T-helper 1 cell treated with Interleukin-12 subunit alpha and Interleukin-12 subunit beta and Interleukin-4 antibody, amounts not matched to agents 30 ng/mL and 1 ng/mL, for 36 hours (primary cell): ENCODE results near the gene ZCCHC2. TPM values are rescaled to one million over a fixed set of nuclear protein-coding genes. Genes with fewer than 3 reads are reported as not detected.

Experiments
- intact Hi-C: fragments of 100-400 bp; cut with micrococcal nuclease; formaldehyde crosslinking; loops from one replicate; pipeline ENCODE4 v1.15.1; 2024
- total RNA-seq: library from RNA; stranded (reverse); gene quantifications from 2 replicates; pipeline ENCODE4 v1.2.3, GENCODE V29; 2022

ZCCHC2 gene
- total RNA-seq, 1 donor from 2014 or later = 60.7 TPM

DNA sequence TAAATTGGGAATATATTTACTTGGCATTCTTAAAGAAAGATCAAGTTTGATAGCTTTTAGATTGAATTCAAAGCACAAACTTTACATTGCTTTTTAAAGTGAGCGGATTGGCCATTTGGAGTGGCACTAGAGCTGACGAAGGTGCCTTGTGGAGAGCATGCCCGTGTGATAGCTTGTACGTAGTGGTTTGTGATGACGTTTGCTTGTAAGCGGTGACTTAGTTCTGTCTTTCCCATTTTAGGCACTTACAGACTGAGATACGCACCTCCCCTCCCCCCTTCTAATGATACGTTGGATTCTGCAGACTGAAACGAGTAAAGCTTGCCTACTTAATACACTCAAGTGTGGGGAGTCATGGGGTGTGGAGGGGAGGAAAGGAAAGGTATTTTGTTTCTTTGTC lies 53.4 kb downstream of the ZCCHC2 start:
- intact Hi-C loops = no loop called here

DNA sequence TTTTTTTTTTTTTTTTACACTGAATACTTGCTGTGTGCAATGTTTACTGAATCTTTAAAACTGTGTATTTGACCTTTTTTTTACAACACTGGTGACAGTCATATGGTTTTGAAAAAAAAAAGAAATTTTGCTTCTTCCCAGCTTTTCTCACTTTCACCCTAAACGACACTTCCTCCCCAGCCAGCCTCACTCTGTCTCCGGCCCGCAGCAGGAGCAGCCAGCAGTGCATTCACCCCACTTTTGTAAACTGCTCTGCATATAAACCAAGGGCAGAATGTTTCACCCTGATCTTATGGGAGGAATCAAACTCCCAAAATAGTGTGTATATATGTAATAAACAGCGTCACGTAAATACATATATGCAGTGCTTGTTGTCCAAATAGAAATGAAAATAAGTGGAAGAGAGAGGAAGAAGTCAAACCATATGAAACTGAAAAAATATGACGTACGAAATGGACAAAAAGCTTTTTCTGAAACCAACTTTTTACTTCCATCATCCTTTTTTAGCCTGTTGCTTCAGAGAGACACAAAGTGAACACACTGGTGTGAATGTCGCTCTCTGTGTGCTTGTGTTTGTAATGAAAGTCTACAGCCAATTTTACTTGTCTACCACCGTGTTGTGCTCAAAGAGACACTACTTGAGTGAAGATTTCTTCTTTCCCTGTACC lies 54.2 kb downstream of the ZCCHC2 start:
- intact Hi-C loops = no loop called here

DNA sequence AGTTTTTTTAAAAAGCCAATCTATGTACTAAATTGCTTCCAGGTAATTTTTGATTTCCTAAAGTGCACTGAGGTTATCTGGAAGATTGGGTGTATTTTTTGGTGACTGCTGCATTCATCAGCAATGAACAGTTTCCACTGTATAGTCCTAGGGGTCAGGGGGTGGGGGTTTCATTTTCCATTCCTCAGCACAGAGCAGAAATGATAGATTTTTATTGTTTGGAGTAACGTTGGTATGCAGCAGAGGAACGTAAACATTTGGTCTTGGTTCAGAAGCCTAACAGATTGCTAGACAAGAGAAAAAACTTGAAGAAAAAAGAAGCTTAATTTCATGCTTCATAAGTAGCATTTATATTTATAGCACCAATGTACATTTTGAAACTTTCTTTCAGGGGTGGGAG lies 54.9 kb downstream of the ZCCHC2 start:
- intact Hi-C loops = no loop called here

DNA sequence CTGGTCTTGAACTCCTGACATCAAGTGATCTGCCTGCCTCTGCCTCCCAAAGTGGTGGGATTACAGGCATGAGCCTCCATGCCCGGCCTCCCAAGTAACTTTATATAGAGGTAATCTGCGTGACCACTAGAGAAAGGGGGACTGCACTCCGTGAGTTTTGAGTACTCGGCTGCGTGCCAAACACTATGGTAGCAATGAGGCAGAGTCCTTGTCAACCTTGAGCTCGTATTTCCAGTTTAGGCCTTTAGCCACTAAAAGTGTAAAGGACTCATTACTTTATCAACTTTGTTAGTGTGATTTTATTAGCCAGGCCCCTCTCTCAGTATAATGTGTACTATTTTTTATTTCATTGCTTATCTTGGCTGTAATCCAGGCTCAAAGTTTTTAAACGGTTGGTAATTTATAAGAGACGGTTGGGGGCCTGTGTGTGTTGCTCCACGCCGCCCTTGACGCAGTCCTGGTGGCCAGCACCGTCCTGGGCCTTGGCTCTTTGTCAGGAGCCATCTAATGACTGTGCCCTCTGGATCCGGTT lies 56.2 kb downstream of the ZCCHC2 start:
- intact Hi-C loops = no loop called here

DNA sequence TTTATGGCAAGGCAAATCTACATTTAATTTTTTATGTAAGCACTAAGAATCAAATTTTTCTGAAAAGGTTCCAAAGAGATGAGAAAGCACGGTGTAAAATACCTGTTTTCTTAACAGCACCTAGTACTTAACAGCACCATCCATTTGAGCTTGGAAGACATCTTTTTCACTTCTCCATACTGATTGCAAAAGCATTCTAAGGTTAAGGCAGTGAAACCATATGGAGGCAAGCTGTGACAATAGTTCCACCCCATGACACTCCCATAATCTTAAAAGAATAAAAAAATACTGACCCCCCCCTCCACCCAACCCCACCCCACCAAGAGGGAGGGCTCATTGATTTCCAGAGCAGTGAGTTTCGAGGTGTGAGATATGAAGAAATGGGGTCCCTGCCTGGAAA lies 60.6 kb downstream of the ZCCHC2 start:
- intact Hi-C loops = loop anchor here (10.0 kb wide), 1 partner anchor 781 kb away; the partner anchor contains the start of gene KDSR

DNA sequence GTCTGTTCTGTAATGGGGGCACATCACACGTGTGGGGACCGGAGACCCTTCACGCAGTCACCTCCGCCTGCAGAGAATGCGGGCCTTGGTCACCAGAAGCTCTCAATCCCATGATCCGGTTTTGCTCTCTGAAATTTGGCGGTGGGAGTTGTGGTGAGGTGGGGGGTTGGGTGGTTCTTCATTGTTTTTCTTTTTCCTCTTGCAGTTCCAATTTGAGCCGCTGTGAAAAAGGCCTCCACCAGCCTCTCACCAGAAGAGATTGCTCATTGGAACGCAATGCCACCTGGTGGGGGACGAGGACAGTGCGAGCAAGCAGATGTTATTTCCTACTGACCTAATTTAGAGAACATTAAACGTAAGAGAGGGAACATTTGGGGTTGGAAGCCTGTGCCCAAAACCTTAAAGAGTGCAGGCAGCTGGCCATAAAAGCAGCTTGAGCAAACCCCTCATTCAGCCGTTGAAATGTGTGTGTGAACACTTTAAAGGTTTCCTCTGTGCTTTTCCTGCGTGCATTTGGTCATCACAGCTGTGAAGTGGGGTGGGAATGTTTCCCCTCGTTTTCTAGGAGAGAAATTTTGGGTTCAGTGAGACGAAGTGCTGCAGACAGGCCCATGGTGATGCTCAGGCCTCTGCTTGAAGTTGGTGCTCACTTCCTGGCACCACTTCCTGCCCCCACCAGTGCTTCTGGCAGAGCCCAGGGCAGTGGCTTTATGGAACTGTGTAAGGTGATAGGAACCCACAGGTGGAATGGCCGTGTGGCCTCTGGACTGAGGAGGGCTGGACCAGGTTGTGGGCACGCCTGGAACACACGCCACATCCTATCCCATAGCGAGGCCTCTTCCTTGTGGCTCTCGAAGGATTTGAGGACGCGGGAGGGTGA lies 61.7 kb downstream of the ZCCHC2 start:
- intact Hi-C loops = loop anchor here (1.0 to 10.0 kb wide), 11 partner anchors 58 to 838 kb away; partner anchors contain the start of genes KDSR, PHLPP1, PIGN and RELCH

DNA sequence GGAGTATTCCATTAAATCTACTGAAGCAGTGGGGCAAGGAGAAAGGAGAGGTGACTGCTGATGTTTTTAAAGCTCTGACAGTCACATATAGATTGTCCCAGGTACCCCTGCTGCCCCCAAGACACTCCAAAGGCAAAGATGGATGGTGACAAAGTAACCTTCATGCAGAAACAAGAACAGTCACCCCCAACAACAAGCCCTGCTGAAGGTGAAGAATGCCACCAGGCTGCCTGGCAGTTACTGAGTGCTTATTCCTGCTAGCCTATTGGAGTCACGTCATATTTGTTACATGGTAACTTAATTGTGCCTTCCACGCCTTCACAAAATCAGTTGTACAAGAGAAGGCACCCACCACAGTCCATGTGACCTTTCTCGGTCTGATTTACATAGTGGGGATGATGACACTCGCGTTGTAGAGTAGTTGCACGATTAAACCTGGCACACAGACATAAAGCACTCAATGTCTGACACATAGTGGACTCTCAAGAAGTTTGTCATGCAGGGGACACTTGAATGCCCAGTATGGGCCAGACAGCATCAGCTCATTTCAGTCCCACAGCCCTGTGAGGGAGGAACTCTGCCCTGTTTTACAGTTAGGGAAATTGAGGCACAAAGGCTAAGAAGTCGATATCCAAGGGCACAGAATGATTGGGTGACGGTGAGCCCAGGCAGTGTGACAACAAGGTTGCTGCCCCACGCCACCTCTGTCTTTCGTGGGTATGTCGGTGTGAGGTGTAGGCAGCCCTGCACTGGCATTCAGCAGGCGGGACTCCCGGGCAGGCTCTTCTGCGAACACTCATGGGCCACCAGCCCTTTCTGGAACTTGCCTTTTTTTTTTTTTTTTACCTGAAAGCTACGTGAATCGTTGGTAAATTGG lies 62.7 kb downstream of the ZCCHC2 start:
- intact Hi-C loops = loop anchor here (1.0 to 10.0 kb wide), 5 partner anchors 283 to 779 kb away; partner anchors contain the start of gene KDSR

DNA sequence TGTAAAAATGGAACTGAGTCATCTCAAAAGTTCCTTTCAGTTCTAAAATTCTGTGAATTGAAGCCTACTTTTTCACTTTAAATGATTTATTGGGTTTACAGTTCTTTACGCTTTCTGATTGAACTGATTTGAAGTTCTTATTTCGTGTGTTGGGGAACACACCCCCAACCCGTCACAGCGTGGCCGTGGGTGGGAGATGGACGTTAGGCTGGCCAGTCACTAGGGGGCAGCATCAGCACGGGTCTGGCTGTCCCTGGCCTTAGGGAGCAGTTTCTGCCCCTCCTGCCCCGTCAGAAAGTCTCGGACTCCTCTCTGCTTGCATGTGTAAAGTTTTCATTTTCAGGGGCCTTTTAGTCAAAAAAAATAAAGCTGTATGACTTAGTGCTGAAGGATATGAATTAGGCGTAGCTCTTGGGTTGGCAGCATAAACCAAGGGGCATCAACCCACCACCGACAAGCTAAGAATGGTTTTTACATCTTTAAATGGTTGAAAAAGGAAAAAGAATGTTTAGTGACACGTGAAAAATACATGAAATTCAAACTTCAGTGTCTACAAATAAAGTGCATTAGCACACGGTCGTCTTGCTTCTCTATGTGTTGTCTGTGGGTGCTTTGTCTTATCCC lies 63.4 kb downstream of the ZCCHC2 start:
- intact Hi-C loops = loop anchor here (1.0 to 10.0 kb wide), 4 partner anchors 283 to 779 kb away; partner anchors contain the start of gene KDSR

DNA sequence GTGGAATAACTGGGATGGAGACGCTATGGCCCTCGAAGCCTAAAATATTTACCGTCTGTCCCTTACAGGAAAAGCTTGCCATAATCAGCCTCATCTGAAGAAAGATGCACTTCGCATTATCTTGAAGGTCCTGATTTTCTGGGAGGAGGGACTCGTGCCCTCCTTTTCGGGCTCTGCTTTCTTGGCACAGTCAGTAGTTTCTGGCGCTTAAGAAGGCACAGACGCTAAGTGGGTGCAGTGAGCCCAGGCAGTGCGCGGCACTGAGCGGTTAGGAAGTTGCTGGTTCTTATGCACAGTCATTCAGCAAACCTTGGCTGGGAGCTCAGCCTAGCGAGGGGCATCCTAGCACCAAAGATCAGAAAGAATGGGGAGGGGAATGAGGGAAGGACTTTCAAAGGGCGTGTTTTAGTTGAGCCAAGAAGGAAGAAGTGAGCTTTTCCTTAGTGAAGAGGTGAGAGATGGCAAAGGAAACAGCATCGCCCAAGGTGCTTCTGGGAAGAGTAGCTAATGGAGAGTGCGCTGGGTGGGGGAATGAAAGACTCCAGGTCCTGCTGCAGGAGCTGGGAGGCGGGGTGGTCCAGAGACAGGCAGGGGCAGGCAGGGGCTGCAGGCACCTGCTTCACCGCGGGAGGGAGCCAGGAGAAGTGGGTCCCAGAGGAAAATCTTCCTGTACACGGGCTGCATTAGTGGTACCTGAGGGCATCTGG lies 64.1 kb downstream of the ZCCHC2 start:
- intact Hi-C loops = loop anchor here (1.0 to 10.0 kb wide), 4 partner anchors 282 to 778 kb away; partner anchors contain the start of gene KDSR

DNA sequence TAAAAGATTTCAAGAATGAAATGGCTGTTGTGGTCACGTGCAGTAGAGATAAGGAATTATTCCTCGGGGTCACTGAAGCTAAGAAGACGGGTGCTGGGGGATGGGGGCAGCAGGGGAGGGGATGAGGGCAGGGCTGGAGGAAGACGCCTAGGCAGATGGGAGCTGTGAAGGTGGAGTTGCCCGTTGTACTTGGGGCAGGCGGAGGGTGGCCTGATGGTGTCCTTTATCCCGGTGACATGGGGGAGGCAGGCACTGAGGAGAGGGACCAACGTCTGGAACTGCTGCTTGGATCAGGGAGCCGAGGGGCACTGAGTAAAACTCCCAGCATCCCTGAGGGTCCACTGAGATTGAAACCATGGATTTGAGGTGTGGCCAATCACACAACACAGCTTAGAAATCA lies 64.9 kb downstream of the ZCCHC2 start:
- intact Hi-C loops = loop anchor here (2.0 to 10.0 kb wide), 2 partner anchors 281 to 777 kb away; partner anchors contain the start of gene KDSR

DNA sequence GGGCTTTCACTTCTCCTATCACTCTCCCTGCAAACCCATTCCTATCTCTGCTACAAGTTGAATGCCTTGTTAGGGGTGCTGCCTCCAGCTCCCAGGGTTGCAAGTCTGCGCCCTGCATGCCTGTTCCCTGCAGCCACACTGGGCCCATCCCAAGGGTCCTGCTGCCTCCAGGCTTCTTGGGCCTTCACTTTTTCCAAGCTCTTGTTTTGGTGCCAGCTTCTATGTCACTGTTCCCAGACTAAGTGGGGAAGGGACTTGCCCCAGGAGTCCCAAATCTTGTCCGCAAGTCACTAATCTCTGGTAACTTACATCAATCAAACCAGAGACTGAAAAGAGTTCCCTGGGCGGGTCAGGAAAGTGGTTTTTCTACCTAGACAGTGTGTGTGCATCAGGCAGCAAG lies 65.4 kb downstream of the ZCCHC2 start:
- intact Hi-C loops = loop anchor here (10.0 kb wide), 1 partner anchor 777 kb away; the partner anchor contains the start of gene KDSR

DNA sequence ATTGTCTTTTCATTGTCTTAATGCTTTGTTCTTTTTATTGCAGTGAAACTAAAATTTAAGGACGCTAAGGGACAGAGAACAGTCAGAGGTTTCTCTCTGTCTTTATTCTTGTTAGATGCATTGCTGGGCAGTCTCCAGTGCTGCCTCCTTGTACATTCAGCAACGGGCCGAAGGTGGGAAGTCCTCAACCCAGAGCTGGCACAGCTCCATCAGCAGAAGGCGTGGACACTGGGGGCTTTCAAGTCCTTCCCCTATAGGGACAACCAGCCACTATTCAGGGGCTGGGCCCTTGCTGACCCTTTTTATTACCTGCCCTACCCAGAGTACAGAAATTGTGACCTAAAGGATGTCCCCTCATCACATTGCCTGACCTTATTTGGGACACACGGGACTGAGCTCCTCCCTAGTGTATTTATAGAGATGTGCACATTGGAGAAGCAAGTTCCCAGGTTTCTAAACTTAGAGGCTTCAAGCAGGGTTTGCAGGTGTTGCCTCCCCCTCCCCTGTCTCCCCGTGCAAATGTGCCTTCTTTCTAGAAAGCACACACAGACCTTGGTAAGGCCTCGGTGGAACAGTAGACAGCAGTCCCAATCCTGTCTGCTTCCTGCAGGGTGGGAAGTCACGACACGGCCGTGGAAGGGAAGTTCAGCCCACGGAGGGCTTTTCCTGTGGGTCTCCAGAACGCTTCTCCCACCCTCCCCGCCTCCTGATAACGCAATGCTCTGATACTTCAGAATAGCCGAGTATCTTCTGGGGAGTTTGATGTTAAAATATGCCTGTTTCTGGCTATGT lies 68.2 kb downstream of the ZCCHC2 start:
- intact Hi-C loops = no loop called here

DNA sequence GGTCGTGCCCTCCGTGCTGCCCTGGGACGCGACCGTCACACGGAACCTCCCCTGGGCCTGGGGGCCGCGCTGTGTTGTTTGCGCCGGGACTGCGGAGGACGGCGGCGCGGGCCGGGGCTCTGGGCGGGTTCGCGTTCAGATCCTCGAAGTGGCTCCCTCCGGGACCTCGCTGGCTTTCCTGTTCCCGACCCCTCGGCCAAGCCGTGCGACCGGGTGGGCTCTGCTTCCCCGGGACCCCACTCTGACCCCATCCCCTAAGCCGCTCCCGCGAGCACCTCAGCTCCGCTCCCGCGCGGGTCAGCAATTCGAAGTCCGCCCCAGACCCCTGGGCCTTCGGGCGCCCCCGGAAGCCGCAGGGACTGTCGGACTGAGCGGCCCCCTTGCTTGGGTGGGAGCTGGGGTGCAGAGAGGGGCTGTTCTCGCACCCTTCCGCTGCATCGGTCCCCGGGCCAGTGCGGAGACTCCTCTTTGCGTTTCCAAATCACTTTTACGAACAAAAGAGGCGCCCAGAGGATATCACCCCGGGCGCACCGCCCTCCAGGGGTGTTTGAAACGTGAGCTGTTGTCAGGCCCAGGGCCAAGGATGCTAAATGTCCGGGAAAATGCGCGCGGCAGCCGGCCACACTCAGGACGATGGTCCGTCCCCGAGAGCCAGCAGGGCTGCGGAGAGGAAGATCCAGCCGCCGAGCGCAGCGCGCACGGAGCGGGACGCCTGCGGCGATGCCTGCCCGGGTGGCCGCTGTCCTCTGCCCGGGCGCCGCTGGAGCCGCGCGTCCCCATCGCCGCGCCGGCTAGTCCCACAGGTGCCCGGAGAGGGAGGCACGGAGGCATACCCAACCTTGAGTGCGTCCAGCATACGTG lies 73.5 kb downstream of the ZCCHC2 start:
- intact Hi-C loops = no loop called here

DNA sequence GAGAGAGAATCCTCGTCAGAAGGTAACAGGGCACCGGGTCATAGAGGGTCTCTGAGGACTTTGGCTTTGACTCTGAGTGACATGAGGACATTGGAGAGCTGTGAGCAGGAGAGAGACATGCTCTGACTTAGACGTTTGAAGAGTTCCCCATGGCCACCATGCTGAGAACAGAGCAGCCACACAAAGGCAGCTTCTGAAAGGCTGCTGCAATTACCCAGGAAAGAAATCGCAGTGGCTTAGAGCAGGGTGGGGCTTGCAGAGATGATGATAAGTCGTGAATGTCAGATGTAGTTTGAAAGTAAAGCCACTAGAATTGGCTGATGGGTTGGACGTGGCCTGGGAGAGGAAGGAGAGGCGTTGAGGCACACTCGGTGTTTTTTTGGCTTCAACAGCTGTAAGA lies 79.0 kb downstream of the ZCCHC2 start:
- intact Hi-C loops = no loop called here

DNA sequence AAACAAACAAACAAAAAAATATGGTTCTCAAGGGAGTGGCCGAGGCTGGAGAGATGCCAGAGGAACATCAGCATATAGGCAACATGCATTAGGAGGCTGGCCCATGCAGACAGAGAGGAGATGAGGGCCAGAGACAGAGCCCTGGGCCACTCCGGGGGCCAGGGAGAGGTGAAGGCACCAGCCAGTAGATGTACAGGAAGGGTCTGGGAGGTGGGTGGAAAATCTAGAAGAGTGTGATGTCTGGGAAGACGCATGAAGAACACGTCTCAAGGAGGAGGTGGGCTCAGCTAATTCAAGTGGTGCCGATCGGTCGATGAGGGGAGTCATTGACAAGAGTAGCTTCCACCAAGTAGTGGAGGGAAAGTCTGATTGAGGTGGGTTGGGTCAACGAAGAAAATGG lies 79.9 kb downstream of the ZCCHC2 start:
- intact Hi-C loops = no loop called here

DNA sequence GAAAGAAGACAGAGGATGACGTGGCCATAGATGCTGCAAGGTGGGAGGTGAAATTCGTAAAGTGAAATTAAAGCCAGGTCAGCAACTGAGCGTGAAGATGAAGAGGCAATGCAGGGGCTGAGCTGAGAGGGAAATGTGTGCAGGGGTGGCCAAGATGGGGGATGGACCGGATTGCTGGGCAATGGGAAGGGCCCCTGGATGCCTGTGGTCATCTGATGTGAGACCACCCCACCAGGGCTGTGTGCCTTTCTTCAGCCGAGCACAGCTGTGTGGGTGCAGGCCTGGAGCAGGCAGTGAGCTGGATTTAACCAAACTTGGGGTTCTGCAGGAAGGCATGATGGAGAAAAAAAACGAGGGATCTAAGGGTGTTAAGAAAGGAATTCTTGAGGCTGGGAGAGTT lies 80.4 kb downstream of the ZCCHC2 start:
- intact Hi-C loops = no loop called here

DNA sequence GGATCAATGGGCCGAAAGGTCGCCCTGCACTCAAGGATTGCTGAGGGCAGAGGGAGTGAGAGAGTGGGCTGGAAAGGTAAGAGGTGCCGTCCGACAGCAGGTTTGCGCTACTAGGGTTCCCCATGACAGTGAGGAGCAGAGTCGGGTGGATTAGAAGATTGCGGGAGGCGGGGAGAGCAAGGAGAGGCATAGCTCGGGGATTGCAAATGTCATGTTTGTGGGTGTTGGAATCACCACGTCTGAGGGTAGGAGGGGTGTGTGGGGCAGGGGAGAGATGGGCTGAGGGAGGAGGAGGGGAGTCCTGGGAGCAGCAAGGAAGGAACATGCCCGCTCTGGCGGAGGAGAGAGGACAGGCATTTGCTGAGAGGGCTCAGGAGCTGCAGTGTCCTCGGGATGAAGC lies 81.2 kb downstream of the ZCCHC2 start:
- intact Hi-C loops = no loop called here

DNA sequence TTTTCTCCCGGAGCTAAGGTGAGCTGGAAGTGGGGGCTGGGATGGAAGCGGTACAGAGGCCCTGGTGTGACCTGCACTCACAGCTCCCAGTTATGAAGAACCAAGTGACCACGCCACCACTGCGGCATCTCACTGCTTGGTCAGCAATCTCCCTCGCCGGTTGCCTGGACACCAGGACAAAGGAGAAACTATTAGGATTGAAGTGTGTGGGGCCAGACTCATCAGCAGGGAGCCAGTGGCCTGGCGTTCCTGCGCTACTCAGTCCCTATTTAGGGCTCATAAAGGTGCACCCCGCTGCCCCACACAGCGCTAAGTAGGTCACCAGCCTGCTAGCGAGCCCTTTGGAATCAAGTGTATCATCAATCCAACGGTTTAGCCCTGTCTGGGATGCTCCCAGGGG lies 82.9 kb downstream of the ZCCHC2 start:
- intact Hi-C loops = no loop called here
